Measurements from ENCODE around the gene ERAL1. TPM values are rescaled to one million over a fixed set of nuclear protein-coding genes. Genes with fewer than 3 reads are reported as not detected.
A peak's percentile ranks its signal among the peaks of the same experiment; 100 is the strongest.

The ERAL1 gene
- polyA plus RNA-seq, 1 donor (not counting 4 experiments of a cell fraction or from before 2014, with no cell fraction given): 46.5 TPM

GRCh38 chr17:28895794-28896447, 41.1 kb downstream of the ERAL1 start:
- DNase-seq (ENCODE audit: low read depth, low spot score) (no peak), FAIRE-seq (no peak)
- H3K4me3 ChIP-seq (ENCODE audit: control insufficient read depth in 2 of 3, extremely low read depth in 1 of 3, insufficient read depth in 2 of 3, low read depth in 1 of 3, low read length in 3 of 3): peak overlapping the region; percentile 68 to 92 (median 75)
- H3K9me3 ChIP-seq (ENCODE audit: control insufficient read depth, low read depth, low read length): no peaks in the 10 kb centered on the region
- peaks cover 4 to 7% of the 10 kb centered on the region in 2 experiments for H3K36me3 ChIP-seq (ENCODE audit: control insufficient read depth in 2 of 2, extremely low read depth in 1 of 2, insufficient read depth in 2 of 2, low read length in 2 of 2)
- peak overlapping the region; percentile 10 for H2AFZ ChIP-seq (ENCODE audit: control insufficient read depth, low read length)
- TF ChIP-seq EZH2 (IDR thresholded peaks at IDR 0.05; ENCODE audit: low read length) (no peak), CTCF (optimal IDR thresholded peaks at IDR 0.05 in 1 of 3, IDR thresholded peaks at IDR 0.05 in 1 of 3, conservative IDR thresholded peaks at IDR 0.05 in 1 of 3; ENCODE audit: extremely low read depth in 1 of 3, insufficient read depth in 2 of 3, low read length in 3 of 3) (no peak)
- peaks cover 18% of the 10 kb centered on the region for H3K79me2 ChIP-seq (ENCODE audit: control insufficient read depth, insufficient read depth, low read length)
- H3K9ac ChIP-seq (ENCODE audit: control insufficient read depth, extremely low read depth, insufficient read depth, low read length): peak overlapping the region; percentile 83
- dilution Hi-C loops (cut with MboI; ENCODE audit: extremely low pct_ligation_motif_present, low sequenced_read_pairs): no loop called here
- H3K4me2 ChIP-seq (ENCODE audit: control insufficient read depth, extremely low read depth, insufficient read depth, low read depth, low read length): peak overlapping the region; percentile 99
- H3K27me3 ChIP-seq (ENCODE audit: control insufficient read depth, extremely low read depth, insufficient read depth, low read length): no peaks in the 10 kb centered on the region
- peaks cover 32% of the 10 kb centered on the region for H3K4me1 ChIP-seq (ENCODE audit: control insufficient read depth, extremely low read depth, insufficient read depth, low read length)
- peaks cover 3% of the 10 kb centered on the region for H3K9me1 ChIP-seq (ENCODE audit: control insufficient read depth, extremely low read depth, insufficient read depth, low read length)
- no peaks in the 10 kb centered on the region for H4K20me1 ChIP-seq (ENCODE audit: control insufficient read depth, extremely low read depth, insufficient read depth, low read length)
- peak overlapping the region; percentile 78 for H3K27ac ChIP-seq (ENCODE audit: control insufficient read depth, insufficient read depth, low read length)

GRCh38 chr17:28896491-28896883, 41.7 kb downstream of the ERAL1 start:
- peak overlapping the region; percentile 78 for H3K27ac ChIP-seq (ENCODE audit: control insufficient read depth, insufficient read depth, low read length)
- TF ChIP-seq EZH2 (IDR thresholded peaks at IDR 0.05; ENCODE audit: low read length) (no peak), CTCF (optimal IDR thresholded peaks at IDR 0.05 in 1 of 3, IDR thresholded peaks at IDR 0.05 in 1 of 3, conservative IDR thresholded peaks at IDR 0.05 in 1 of 3; ENCODE audit: extremely low read depth in 1 of 3, insufficient read depth in 2 of 3, low read length in 3 of 3) (no peak)
- no peak for FAIRE-seq

More at GRCh38 chr17:28896491-28896883, 41.7 kb downstream of the ERAL1 start:
- Histone ChIP-seq H4K20me1 (ENCODE audit: control insufficient read depth, extremely low read depth, insufficient read depth, low read length) (no peaks in the 10 kb centered on the region), H3K79me2 (ENCODE audit: control insufficient read depth, insufficient read depth, low read length) (peaks cover 18% of the 10 kb centered on the region), H3K36me3 (ENCODE audit: control insufficient read depth in 2 of 2, extremely low read depth in 1 of 2, insufficient read depth in 2 of 2, low read length in 2 of 2) (peaks cover 1 to 7% of the 10 kb centered on the region in 2 experiments), H3K4me2 (ENCODE audit: control insufficient read depth, extremely low read depth, insufficient read depth, low read depth, low read length) (peak overlapping the region; percentile 99), H3K4me1 (ENCODE audit: control insufficient read depth, extremely low read depth, insufficient read depth, low read length) (peaks cover 32% of the 10 kb centered on the region), H3K9ac (ENCODE audit: control insufficient read depth, extremely low read depth, insufficient read depth, low read length) (peak overlapping the region; percentile 83), H3K4me3 (ENCODE audit: control insufficient read depth in 2 of 3, extremely low read depth in 1 of 3, insufficient read depth in 2 of 3, low read depth in 1 of 3, low read length in 3 of 3) (peak overlapping the region; percentile 68 to 92 (median 75)), H3K27me3 (ENCODE audit: control insufficient read depth, extremely low read depth, insufficient read depth, low read length) (no peaks in the 10 kb centered on the region), H3K9me1 (ENCODE audit: control insufficient read depth, extremely low read depth, insufficient read depth, low read length) (peaks cover 3% of the 10 kb centered on the region), H2AFZ (ENCODE audit: control insufficient read depth, low read length) (no peak overlapping the region), H3K9me3 (ENCODE audit: control insufficient read depth, low read depth, low read length) (no peaks in the 10 kb centered on the region)
- DNase-seq (ENCODE audit: low read depth, low spot score): no peak
- dilution Hi-C loops (cut with MboI; ENCODE audit: extremely low pct_ligation_motif_present, low sequenced_read_pairs): no loop called here

Measured in keratinocyte (primary cell).